WERI-Rb-1 (cell line): ENCODE measurements around the gene MCF2.

Experiments used
- DNase-seq: peaks from one replicate; pipeline ENCODE4 v3.0.0-alpha.2; 2020
- H3K27ac ChIP-seq: fragments of 250-450 bp; sonication (Bioruptor Pico); 2 replicates; pipeline ENCODE4 v1.5.1; 2020; ENCODE audit warnings: mild to moderate bottlenecking, moderate library complexity
- H3K27me3 ChIP-seq: fragments of 250-450 bp; sonication (Bioruptor Pico); 2 replicates; pipeline ENCODE4 v1.5.1; 2021; ENCODE audit warnings: mild to moderate bottlenecking, low read depth, moderate library complexity; ENCODE audit not compliant: insufficient read depth, severe bottlenecking
- H3K36me3 ChIP-seq: fragments of 250-450 bp; sonication (Bioruptor Pico); 2 replicates; pipeline ENCODE4 v1.5.1; 2020; ENCODE audit warnings: mild to moderate bottlenecking, moderate library complexity
- H3K4me3 ChIP-seq: 2 replicates; pipeline ENCODE4 v1.5.1; 2011; ENCODE audit warnings: low read depth, mild to moderate bottlenecking, control low read depth, low read length
- H3K9me3 ChIP-seq: fragments of 250-450 bp; sonication (Bioruptor Pico); 2 replicates; pipeline ENCODE4 v1.5.1; 2021; ENCODE audit warnings: mild to moderate bottlenecking, moderate library complexity; ENCODE audit not compliant: severe bottlenecking
- CTCF ChIP-seq: IDR thresholded peaks from 2 replicates; pipeline ENCODE4 v1.5.1; 2011; ENCODE audit warnings: low read depth, mild to moderate bottlenecking, control low read depth, inconsistent platforms, low read length

The MCF2 gene

GRCh38 chrX:139554991-139555675 is 152.8 kb downstream of the MCF2 start:
- no peak for TF ChIP-seq CTCF
- H3K27ac ChIP-seq = no peak overlapping the region

DNA sequence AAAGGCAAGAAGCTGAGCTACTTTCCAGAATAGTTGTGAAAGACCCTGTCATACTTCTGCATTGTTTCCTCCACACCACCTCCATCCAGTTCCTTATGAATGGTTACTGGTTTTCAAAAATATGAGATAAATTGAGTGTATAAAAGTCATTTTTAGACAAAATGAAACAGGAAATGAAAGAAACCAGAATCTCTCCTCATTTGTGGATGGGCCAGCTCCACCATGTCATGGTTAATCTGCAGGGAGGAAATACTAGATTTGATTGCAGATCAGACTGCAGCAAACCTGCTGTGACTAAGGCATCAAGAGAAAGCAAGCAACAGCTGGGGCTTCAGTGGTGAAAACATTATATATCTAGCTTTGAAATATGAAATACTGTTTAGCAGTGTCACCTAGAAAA is 153.6 kb downstream of the MCF2 start:
- Histone ChIP-seq H3K27ac (no peak overlapping the region), H3K9me3 (no peaks in the 10 kb centered on the region), H3K36me3 (no peaks in the 10 kb centered on the region), H3K27me3 (peaks cover 48% of the 10 kb centered on the region), H3K4me3 (no peak overlapping the region)
- no peak for TF ChIP-seq CTCF
- DNase-seq = no peak

More at GRCh38 chrX:139554991-139555675, 152.8 kb downstream of the MCF2 start:
- DNase-seq = no peak
- no peaks in the 10 kb centered on the region for H3K9me3 ChIP-seq
- H3K36me3 ChIP-seq = no peaks in the 10 kb centered on the region
- no peak overlapping the region for H3K4me3 ChIP-seq
- peaks cover 50% of the 10 kb centered on the region for H3K27me3 ChIP-seq

GRCh38 chrX:139544591-139544990 is 163.4 kb downstream of the MCF2 start:
- H3K9me3 ChIP-seq = no peaks in the 10 kb centered on the region

DNA sequence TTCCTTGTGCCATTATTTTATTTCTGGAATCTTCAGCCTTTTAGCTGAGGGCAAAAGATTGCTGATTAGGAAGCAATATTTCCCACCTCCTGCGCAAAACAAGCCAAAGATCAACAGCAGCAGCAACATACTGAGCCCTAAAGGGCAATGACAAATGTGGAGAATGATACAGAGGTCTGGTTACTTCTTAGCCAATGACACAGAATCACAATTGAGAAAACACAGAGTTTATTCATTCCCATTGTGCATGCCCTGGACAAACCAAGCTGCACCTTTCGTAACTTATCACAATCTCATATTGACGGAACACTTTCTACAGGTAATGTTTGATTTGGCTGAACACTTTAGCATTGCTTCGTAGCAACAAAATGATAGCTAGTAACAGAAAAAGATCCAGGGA is 164.0 kb downstream of the MCF2 start:
- no peak for DNase-seq
- Histone ChIP-seq H3K27ac (no peak overlapping the region), H3K4me3 (no peak overlapping the region), H3K27me3 (peaks cover 45% of the 10 kb centered on the region), H3K36me3 (no peaks in the 10 kb centered on the region), H3K9me3 (no peaks in the 10 kb centered on the region)
- TF ChIP-seq CTCF = no peak

More at GRCh38 chrX:139544591-139544990, 163.4 kb downstream of the MCF2 start:
- DNase-seq = no peak
- Histone ChIP-seq H3K27ac (no peak overlapping the region), H3K4me3 (no peak overlapping the region), H3K36me3 (no peaks in the 10 kb centered on the region), H3K27me3 (peaks cover 40% of the 10 kb centered on the region)
- TF ChIP-seq CTCF = no peak

DNA sequence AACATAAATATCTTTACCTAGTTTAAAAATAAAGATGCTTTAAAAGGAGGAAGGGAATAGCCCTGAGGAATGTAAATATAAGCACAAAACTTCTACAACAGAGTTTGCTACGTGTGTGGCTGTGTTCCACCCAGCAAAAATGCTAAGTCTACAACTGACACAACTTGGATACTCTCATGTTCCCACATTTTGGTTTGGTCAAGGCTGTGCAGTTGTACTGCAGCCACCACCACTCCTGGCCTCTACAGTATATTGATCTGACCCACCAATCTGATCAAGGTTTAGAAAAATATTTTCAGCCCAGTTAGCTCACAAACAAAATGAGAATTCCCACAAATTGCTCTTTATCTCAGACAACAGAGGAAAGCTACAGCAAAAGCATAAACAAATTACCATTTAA is 165.3 kb downstream of the MCF2 start:
- TF ChIP-seq CTCF = no peak
- no peak for DNase-seq
- Histone ChIP-seq H3K27me3 (peaks cover 35% of the 10 kb centered on the region), H3K36me3 (no peaks in the 10 kb centered on the region), H3K27ac (no peak overlapping the region), H3K4me3 (no peak overlapping the region), H3K9me3 (no peaks in the 10 kb centered on the region)
